Measurements from ENCODE around the gene PPA2.
"Not testable (repeated sequence)": the region's sequence is repeated elsewhere in the genome, so short reads cannot be mapped to it uniquely, and the experiment has no call there.

- TF ChIP-seq POLR2AphosphoS5 (IDR thresholded peaks at IDR 0.05); RAD21 (conservative IDR thresholded peaks at IDR 0.05); EZH2 (IDR thresholded peaks at IDR 0.05; ENCODE audit: borderline replicate concordance, insufficient read depth, low read length, poor library complexity, severe bottlenecking); TAF1 (IDR thresholded peaks at IDR 0.05; ENCODE audit: low read depth); EP300 (conservative IDR thresholded peaks at IDR 0.05; ENCODE audit: poor library complexity, severe bottlenecking); SMC3 (conservative IDR thresholded peaks at IDR 0.05; ENCODE audit: poor library complexity); MXI1 (conservative IDR thresholded peaks at IDR 0.05; ENCODE audit: poor library complexity, severe bottlenecking): not testable (repeated sequence)
- TF ChIP-seq, protein P1, sequence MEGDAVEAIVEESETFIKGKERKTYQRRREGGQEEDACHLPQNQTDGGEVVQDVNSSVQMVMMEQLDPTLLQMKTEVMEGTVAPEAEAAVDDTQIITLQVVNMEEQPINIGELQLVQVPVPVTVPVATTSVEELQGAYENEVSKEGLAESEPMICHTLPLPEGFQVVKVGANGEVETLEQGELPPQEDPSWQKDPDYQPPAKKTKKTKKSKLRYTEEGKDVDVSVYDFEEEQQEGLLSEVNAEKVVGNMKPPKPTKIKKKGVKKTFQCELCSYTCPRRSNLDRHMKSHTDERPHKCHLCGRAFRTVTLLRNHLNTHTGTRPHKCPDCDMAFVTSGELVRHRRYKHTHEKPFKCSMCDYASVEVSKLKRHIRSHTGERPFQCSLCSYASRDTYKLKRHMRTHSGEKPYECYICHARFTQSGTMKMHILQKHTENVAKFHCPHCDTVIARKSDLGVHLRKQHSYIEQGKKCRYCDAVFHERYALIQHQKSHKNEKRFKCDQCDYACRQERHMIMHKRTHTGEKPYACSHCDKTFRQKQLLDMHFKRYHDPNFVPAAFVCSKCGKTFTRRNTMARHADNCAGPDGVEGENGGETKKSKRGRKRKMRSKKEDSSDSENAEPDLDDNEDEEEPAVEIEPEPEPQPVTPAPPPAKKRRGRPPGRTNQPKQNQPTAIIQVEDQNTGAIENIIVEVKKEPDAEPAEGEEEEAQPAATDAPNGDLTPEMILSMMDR (IDR thresholded peaks at IDR 0.05; ENCODE audit: poor library complexity, severe bottlenecking), result not testable (repeated sequence)
- TF ChIP-seq, protein P2, sequence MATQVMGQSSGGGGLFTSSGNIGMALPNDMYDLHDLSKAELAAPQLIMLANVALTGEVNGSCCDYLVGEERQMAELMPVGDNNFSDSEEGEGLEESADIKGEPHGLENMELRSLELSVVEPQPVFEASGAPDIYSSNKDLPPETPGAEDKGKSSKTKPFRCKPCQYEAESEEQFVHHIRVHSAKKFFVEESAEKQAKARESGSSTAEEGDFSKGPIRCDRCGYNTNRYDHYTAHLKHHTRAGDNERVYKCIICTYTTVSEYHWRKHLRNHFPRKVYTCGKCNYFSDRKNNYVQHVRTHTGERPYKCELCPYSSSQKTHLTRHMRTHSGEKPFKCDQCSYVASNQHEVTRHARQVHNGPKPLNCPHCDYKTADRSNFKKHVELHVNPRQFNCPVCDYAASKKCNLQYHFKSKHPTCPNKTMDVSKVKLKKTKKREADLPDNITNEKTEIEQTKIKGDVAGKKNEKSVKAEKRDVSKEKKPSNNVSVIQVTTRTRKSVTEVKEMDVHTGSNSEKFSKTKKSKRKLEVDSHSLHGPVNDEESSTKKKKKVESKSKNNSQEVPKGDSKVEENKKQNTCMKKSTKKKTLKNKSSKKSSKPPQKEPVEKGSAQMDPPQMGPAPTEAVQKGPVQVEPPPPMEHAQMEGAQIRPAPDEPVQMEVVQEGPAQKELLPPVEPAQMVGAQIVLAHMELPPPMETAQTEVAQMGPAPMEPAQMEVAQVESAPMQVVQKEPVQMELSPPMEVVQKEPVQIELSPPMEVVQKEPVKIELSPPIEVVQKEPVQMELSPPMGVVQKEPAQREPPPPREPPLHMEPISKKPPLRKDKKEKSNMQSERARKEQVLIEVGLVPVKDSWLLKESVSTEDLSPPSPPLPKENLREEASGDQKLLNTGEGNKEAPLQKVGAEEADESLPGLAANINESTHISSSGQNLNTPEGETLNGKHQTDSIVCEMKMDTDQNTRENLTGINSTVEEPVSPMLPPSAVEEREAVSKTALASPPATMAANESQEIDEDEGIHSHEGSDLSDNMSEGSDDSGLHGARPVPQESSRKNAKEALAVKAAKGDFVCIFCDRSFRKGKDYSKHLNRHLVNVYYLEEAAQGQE (IDR thresholded peaks at IDR 0.05; ENCODE audit: borderline replicate concordance), result not testable (repeated sequence)
Observed at GRCh38 chr4:105409135-105409534, 64.7 kb downstream of the PPA2 start.

Data from neural cell (in vitro differentiated cells).